CD14-positive monocyte (primary cell): ENCODE data around the gene NEU1. TPM values are rescaled to one million over a fixed set of nuclear protein-coding genes. Genes with fewer than 3 reads are reported as not detected.

Experiments used
- DNase-seq, 3 donors: peaks; one replicate each; pipeline ENCODE4 v3.0.0-alpha.2; 2011 to 2022
- H2AFZ ChIP-seq: 2 replicates; pipeline ENCODE4 v1.6.0; 2012; ENCODE audit warnings: mild to moderate bottlenecking, low read depth, low read length, inconsistent platforms; ENCODE audit not compliant: insufficient read depth, poor library complexity, severe bottlenecking
- H3K27ac ChIP-seq, 2 donors: 1 replicate in 1 of 2; 2 replicates in 1 of 2; pipeline ENCODE4 v1.5.1; 2012 to 2013; ENCODE audit warnings: low read length in 2 of 2, control low read depth in 1 of 2, inconsistent platforms in 1 of 2, low read depth in 1 of 2, mild to moderate bottlenecking in 1 of 2
- H3K27me3 ChIP-seq, 2 donors: one replicate each; pipeline versions ENCODE4 v1.6.0 to v1.6.1; 2011 to 2013; ENCODE audit warnings: low read length in 2 of 2; ENCODE audit not compliant: control insufficient read depth in 2 of 2, insufficient read depth in 2 of 2
- H3K36me3 ChIP-seq, 2 donors: replicated peaks in 1 of 2; 1 replicate in 1 of 2; 2 replicates in 1 of 2; pipeline versions ENCODE4 v1.5.1 to v1.6.1; 2012 to 2013; ENCODE audit warnings: low read length in 2 of 2, control low read depth in 1 of 2, inconsistent platforms in 1 of 2, mild to moderate bottlenecking in 1 of 2; ENCODE audit not compliant: insufficient read depth in 2 of 2, control insufficient read depth in 1 of 2
- H3K4me1 ChIP-seq, 2 donors: 1 replicate in 1 of 2; 2 replicates in 1 of 2; pipeline versions ENCODE4 v1.5.1 to v1.6.1; 2012 to 2013; ENCODE audit warnings: low read length in 2 of 2, control low read depth in 1 of 2, inconsistent platforms in 1 of 2, mild to moderate bottlenecking in 1 of 2, moderate library complexity in 1 of 2; ENCODE audit not compliant: insufficient read depth in 2 of 2, control insufficient read depth in 1 of 2
- H3K4me2 ChIP-seq: replicated peaks from 2 replicates; pipeline ENCODE3; 2012; ENCODE audit warnings: low read length, moderate library complexity, mild to moderate bottlenecking; ENCODE audit not compliant: poor library complexity, severe bottlenecking; ENCODE audit errors: extremely low read depth
- H3K4me3 ChIP-seq, 3 experiments: fragments of 200-600 bp in 1 of 3; sonication (generic) in 1 of 3; replicated peaks in 1 of 3; 1 replicate in 2 of 3; 2 replicates in 1 of 3; pipeline ENCODE4 v1.5.1; 2011 to 2013; ENCODE audit warnings: low read length in 3 of 3, mild to moderate bottlenecking in 3 of 3, control low read depth in 2 of 3, low read depth in 2 of 3, inconsistent platforms in 1 of 3, moderate library complexity in 1 of 3
- H3K79me2 ChIP-seq: 2 replicates; pipeline ENCODE4 v1.6.0; 2012; ENCODE audit warnings: mild to moderate bottlenecking, control low read depth, inconsistent platforms, low read length, moderate library complexity; ENCODE audit not compliant: insufficient read depth
- H3K9ac ChIP-seq: 2 replicates; pipeline ENCODE4 v1.6.0; 2017; ENCODE audit warnings: low read length, mild to moderate bottlenecking; ENCODE audit not compliant: insufficient read depth, poor library complexity, severe bottlenecking
- H3K9me3 ChIP-seq, 2 donors: replicated peaks in 1 of 2; 1 replicate in 1 of 2; 2 replicates in 1 of 2; pipeline versions ENCODE4 v1.5.1 to v1.6.1; 2012 to 2013; ENCODE audit warnings: low read length in 2 of 2, control low read depth in 1 of 2; ENCODE audit not compliant: control insufficient read depth in 1 of 2, insufficient read depth in 1 of 2
- H4K20me1 ChIP-seq: 2 replicates; pipeline ENCODE4 v1.6.0; 2012; ENCODE audit warnings: mild to moderate bottlenecking, low read length, control low read depth, moderate library complexity; ENCODE audit not compliant: insufficient read depth
- H3K27ac Mint-ChIP-seq, 7 donors: one replicate each; pipeline ENCODE4 v1.8.0; 2020; ENCODE audit warnings: mild to moderate bottlenecking in 7 of 7, mixed read lengths in 7 of 7, moderate library complexity in 6 of 7, inconsistent platforms in 2 of 7
- H3K27me3 Mint-ChIP-seq, 3 donors: one replicate each; pipeline ENCODE4 v1.8.0; 2021 to 2022; ENCODE audit warnings: low read depth in 3 of 3, mild to moderate bottlenecking in 3 of 3, mixed read lengths in 3 of 3, moderate library complexity in 3 of 3, inconsistent platforms in 1 of 3
- H3K36me3 Mint-ChIP-seq, 2 donors: one replicate each; pipeline ENCODE4 v1.8.0; 2020; ENCODE audit warnings: mixed read lengths in 2 of 2, inconsistent platforms in 1 of 2, mild to moderate bottlenecking in 1 of 2
- H3K4me1 Mint-ChIP-seq: one replicate; pipeline ENCODE4 v1.8.0; 2020; ENCODE audit warnings: mild to moderate bottlenecking, mixed read lengths
- H3K4me3 Mint-ChIP-seq, 2 donors: one replicate each; pipeline ENCODE4 v1.8.0; 2020; ENCODE audit warnings: mild to moderate bottlenecking in 2 of 2, mixed read lengths in 2 of 2, moderate library complexity in 1 of 2
- H3K9me3 Mint-ChIP-seq, 7 donors: one replicate each; pipeline ENCODE4 v1.8.0; 2020 to 2022; ENCODE audit warnings: mixed read lengths in 7 of 7, mild to moderate bottlenecking in 6 of 7, moderate library complexity in 6 of 7, inconsistent platforms in 2 of 7
- CTCF ChIP-seq: fragments of 200-600 bp; IDR thresholded peaks from one replicate; pipeline ENCODE4 v1.8.0; 2022; ENCODE audit warnings: antibody characterized with exemption, mild to moderate bottlenecking
- WGBS: methylation state at CpG from one replicate; pipeline ENCODE4 v1.1.5; 2013; ENCODE audit warnings: missing lambda C conversion rate; ENCODE audit not compliant: insufficient coverage; 5-methylcytosine and 5-hydroxymethylcytosine counted together
- intact Hi-C, 2 donors: fragments of 100-400 bp; cut with micrococcal nuclease; formaldehyde crosslinking; loops; one replicate each; pipeline versions ENCODE4 v1.15.0 to v1.15.1; 2023
- polyA plus RNA-seq, 3 donors: library from polyadenylated mRNA; depleted of rRNA in 1 of 3; unstranded in 2 of 3; stranded (reverse) in 1 of 3; fragments of 300-500 nt in 2 of 3; fragments of >200 nt in 1 of 3; fragmentation: Illumina TruSeq in 2 of 3; gene quantifications; 1 replicate in 2 of 3; 2 replicates in 1 of 3; pipeline ENCODE4 v1.2.3, GENCODE V29; 2012 to 2021

NEU1 gene
- polyA plus RNA-seq, 3 donors, result 70.2 to 89.5 (median 81.8) TPM

DNA sequence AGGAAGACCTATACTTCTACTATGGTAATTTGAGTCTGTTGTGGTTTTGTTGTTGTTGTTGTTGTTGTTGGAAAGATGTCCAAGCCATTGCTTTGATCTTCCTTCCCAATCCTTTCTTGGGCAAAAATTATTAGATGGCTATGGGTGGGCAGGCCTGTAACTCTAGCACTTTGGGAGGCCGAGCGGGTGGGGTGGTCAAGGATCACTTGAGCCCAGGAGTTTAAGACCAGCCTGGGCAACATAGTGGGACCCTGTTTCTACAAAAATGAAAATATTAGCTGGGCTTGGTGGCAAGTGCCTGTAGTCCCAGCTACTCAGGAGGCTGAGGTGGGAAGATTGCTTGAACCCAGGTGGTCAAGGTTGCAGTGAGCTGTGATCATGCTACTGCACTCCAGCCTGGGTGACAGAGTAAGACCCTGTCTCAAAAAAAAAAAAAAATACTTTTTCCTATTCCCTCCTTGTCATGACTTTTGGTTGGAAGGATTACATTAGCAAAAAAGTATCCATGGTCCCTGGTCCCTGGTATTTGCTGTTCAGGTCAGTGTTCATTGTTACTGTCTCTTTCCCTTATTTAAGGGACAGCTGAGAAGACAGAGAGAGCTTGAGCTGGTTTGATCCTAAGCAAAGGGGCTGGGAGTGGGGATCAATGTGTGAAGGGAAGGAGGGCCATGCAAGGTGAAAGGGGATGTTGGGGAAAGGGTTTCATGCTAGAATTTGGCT, 11.7 kb downstream of the NEU1 start:
- Histone ChIP-seq H3K79me2 (no peaks in the 10 kb centered on the region), H2AFZ (no peak overlapping the region), H4K20me1 (no peaks in the 10 kb centered on the region), H3K9ac (no peak overlapping the region), H3K9me3 (peaks cover 0 to 4% of the 10 kb centered on the region in 2 donors), H3K36me3 (no peaks in the 10 kb centered on the region), H3K4me1 (no peaks in the 10 kb centered on the region), H3K27me3 (no peaks in the 10 kb centered on the region), H3K4me2 (no peak overlapping the region), H3K4me3 (no peak overlapping the region), H3K27ac (no peak overlapping the region)
- Mint-ChIP-seq H3K4me3 (no peak overlapping the region), H3K4me1 (no peaks in the 10 kb centered on the region), H3K36me3 (peaks cover 0 to 13% of the 10 kb centered on the region in 2 donors), H3K27ac (peak overlapping the region in 2 of 7 donors; percentile 25 to 42), H3K27me3 (peaks cover 0 to 3% (median 2%) of the 10 kb centered on the region in 3 donors), H3K9me3 (peaks cover 0 to 10% (median 6%) of the 10 kb centered on the region in 7 donors)
- TF ChIP-seq CTCF, result no peak
- intact Hi-C loops, result no loop called here
- DNase-seq, result no peak
- 100% methylated on average over 2 of the region's 2 CpGs for WGBS

DNA sequence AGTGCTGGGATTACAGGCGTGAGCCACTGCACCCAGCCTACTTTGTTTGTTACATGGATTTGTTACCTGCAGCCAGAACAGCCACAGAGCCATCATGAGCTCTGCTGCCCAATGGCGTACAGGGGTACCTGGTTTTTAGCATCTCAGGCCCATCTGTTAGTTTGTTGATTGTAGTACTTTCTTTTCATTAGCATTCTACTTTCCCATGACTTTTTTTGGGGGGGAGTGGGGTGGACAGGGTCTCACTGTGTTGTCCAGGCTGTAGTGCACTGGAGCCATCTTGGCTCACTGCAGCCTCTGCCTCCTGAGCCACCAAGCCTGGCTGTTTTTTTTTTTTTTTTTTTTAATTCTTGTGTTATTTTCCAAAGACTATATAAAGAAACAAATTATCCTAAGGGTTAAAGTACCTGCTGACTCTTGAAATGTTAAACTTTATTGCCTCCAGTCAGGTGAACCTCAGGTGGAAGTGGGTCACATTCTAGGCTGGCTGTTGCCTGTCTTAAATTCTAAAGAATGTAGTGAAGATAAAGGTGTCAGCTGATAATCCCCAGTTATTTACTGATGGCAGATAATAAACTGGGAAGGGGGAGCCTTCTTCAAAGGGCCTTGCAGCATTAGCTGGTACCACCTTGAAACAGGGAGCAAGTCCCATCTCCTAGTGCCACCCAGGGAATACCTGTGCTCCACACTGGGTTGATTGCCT, 15.2 kb downstream of the NEU1 start:
- no peaks in the 10 kb centered on the region for H3K27me3 ChIP-seq
- H3K27me3 Mint-ChIP-seq, result peaks cover 0 to 3% (median 2%) of the 10 kb centered on the region in 3 donors
- H3K79me2 ChIP-seq, result no peaks in the 10 kb centered on the region
- TF ChIP-seq CTCF, result no peak
- no peaks in the 10 kb centered on the region for H3K9me3 ChIP-seq
- no peaks in the 10 kb centered on the region for H3K36me3 ChIP-seq
- intact Hi-C loops, result no loop called here
- no peak overlapping the region for H2AFZ ChIP-seq
- WGBS, result 100% methylated on average over 1 of the region's 2 CpGs
- H3K9ac ChIP-seq, result no peak overlapping the region
- no peak for DNase-seq
- H3K4me3 Mint-ChIP-seq, result no peak overlapping the region
- H3K4me1 ChIP-seq, result no peaks in the 10 kb centered on the region
- no peak overlapping the region for H3K27ac ChIP-seq
- H3K4me1 Mint-ChIP-seq, result no peaks in the 10 kb centered on the region
- no peaks in the 10 kb centered on the region for H4K20me1 ChIP-seq
- no peak overlapping the region for H3K27ac Mint-ChIP-seq
- no peak overlapping the region for H3K4me2 ChIP-seq
- no peak overlapping the region for H3K4me3 ChIP-seq
- peaks cover 2 to 3% of the 10 kb centered on the region in 2 donors for H3K36me3 Mint-ChIP-seq
- peaks cover 0 to 2% (median under 1%) of the 10 kb centered on the region in 7 donors for H3K9me3 Mint-ChIP-seq
